Left ventricle myocardium inferior (tissue), 1 donor: ENCODE results near the gene SHROOM2. TPM values are rescaled to one million over a fixed set of nuclear protein-coding genes. Genes with fewer than 3 reads are reported as not detected.

ENCODE experiments used
- DNase-seq: peaks from one replicate; pipeline ENCODE4 v3.0.0-alpha.2; 2020
- H3K27ac ChIP-seq: fragments of 200-600 bp; replicated peaks from 2 replicates; pipeline ENCODE4 v1.8.0; 2021
- H3K27me3 ChIP-seq: fragments of 200-600 bp; 2 replicates; pipeline ENCODE4 v1.8.0; 2021; ENCODE audit warnings: low read depth
- H3K36me3 ChIP-seq: fragments of 200-600 bp; 2 replicates; pipeline ENCODE4 v1.8.0; 2021
- H3K4me1 ChIP-seq: fragments of 200-600 bp; 2 replicates; pipeline ENCODE4 v1.8.0; 2021
- H3K4me3 ChIP-seq: fragments of 200-600 bp; 2 replicates; pipeline ENCODE4 v1.8.0; 2021; ENCODE audit warnings: mild to moderate bottlenecking, moderate library complexity
- H3K9me3 ChIP-seq: fragments of 200-600 bp; replicated peaks from 2 replicates; pipeline ENCODE4 v1.8.0; 2021
- CTCF ChIP-seq: fragments of 200-600 bp; IDR thresholded peaks from 2 replicates; pipeline ENCODE4 v1.8.0; 2021; ENCODE audit warnings: antibody characterized with exemption, mild to moderate bottlenecking, borderline replicate concordance
- intact Hi-C: fragments of 100-400 bp; cut with micrococcal nuclease; formaldehyde crosslinking; loops from one replicate; pipeline ENCODE4 v1.11.0; 2022
- total RNA-seq: library from RNA; stranded (reverse); fragmentation: NEBNext Ultra II Directional; extraction: Animal tissue kit (Norgen Biotek cat#: 25700); gene quantifications from one replicate; pipeline ENCODE4 v1.2.1, GENCODE V29; 2021
- donor health status: DM: no; HTN: yes; CAD: no; lungs with severe emphysema.

SHROOM2 gene
- total RNA-seq, 1 donor from 2014 or later: 0.71 TPM

- no peak for DNase-seq
- Histone ChIP-seq H3K27ac (no peak overlapping the region), H3K4me1 (no peaks in the 10 kb centered on the region), H3K4me3 (no peak overlapping the region), H3K36me3 (no peaks in the 10 kb centered on the region), H3K9me3 (no peaks in the 10 kb centered on the region), H3K27me3 (no peaks in the 10 kb centered on the region)
- no peak for TF ChIP-seq CTCF
- intact Hi-C loops: no loop called here
Measured at GRCh38 chrX:9862525-9862924, 76.3 kb downstream of the SHROOM2 start.

- no peak for TF ChIP-seq CTCF
- H3K27me3 ChIP-seq: no peaks in the 10 kb centered on the region
- H3K4me1 ChIP-seq: no peaks in the 10 kb centered on the region
- DNase-seq: no peak
- H3K27ac ChIP-seq: no peak overlapping the region
- no peak overlapping the region for H3K4me3 ChIP-seq
- no peaks in the 10 kb centered on the region for H3K9me3 ChIP-seq
- H3K36me3 ChIP-seq: no peaks in the 10 kb centered on the region
- intact Hi-C loops: no loop called here
Measured at GRCh38 chrX:9862953-9863352, 76.7 kb downstream of the SHROOM2 start.

GRCh38 chrX:9864011-9864410, 77.8 kb downstream of the SHROOM2 start:
- no peak for TF ChIP-seq CTCF
- no peaks in the 10 kb centered on the region for H3K36me3 ChIP-seq
- no peaks in the 10 kb centered on the region for H3K9me3 ChIP-seq
- no peaks in the 10 kb centered on the region for H3K27me3 ChIP-seq
- H3K27ac ChIP-seq: no peak overlapping the region
- no peak overlapping the region for H3K4me3 ChIP-seq
- H3K4me1 ChIP-seq: no peaks in the 10 kb centered on the region
- intact Hi-C loops: no loop called here
- DNase-seq: no peak

- intact Hi-C loops: no loop called here
- peak overlapping the region; percentile 69 for H3K27ac ChIP-seq
- no peak overlapping the region for H3K4me3 ChIP-seq
- TF ChIP-seq CTCF: no peak
- DNase-seq: no peak
- no peaks in the 10 kb centered on the region for H3K36me3 ChIP-seq
- H3K9me3 ChIP-seq: no peaks in the 10 kb centered on the region
- H3K27me3 ChIP-seq: no peaks in the 10 kb centered on the region
- H3K4me1 ChIP-seq: no peaks in the 10 kb centered on the region
Measured at GRCh38 chrX:9865804-9866472, 79.7 kb downstream of the SHROOM2 start.

GRCh38 chrX:9866633-9867032, 80.4 kb downstream of the SHROOM2 start:
- TF ChIP-seq CTCF: no peak
- intact Hi-C loops: no loop called here
- H3K27ac ChIP-seq: peak overlapping the region; percentile 69

GRCh38 chrX:9867226-9867625, 81.0 kb downstream of the SHROOM2 start:
- intact Hi-C loops: no loop called here
- Histone ChIP-seq H3K4me3 (no peak overlapping the region), H3K4me1 (no peaks in the 10 kb centered on the region), H3K36me3 (no peaks in the 10 kb centered on the region), H3K27ac (peak overlapping the region; percentile 69), H3K27me3 (no peaks in the 10 kb centered on the region), H3K9me3 (no peaks in the 10 kb centered on the region)
- TF ChIP-seq CTCF: no peak
- no peak for DNase-seq

More at GRCh38 chrX:9866633-9867032, 80.4 kb downstream of the SHROOM2 start:
- Histone ChIP-seq H3K4me3 (no peak overlapping the region), H3K36me3 (no peaks in the 10 kb centered on the region), H3K27me3 (no peaks in the 10 kb centered on the region), H3K9me3 (no peaks in the 10 kb centered on the region), H3K4me1 (no peaks in the 10 kb centered on the region)
- DNase-seq: no peak
